Activated CD8-positive, alpha-beta memory T cell treated with anti-CD3 and anti-CD28 coated beads for 24 hours (primary cell): ENCODE results near the gene TSPAN9.

Experiments used
- DNase-seq: peaks from one replicate; pipeline ENCODE4 v3.0.0-alpha.2; 2020

Gene TSPAN9

DNA sequence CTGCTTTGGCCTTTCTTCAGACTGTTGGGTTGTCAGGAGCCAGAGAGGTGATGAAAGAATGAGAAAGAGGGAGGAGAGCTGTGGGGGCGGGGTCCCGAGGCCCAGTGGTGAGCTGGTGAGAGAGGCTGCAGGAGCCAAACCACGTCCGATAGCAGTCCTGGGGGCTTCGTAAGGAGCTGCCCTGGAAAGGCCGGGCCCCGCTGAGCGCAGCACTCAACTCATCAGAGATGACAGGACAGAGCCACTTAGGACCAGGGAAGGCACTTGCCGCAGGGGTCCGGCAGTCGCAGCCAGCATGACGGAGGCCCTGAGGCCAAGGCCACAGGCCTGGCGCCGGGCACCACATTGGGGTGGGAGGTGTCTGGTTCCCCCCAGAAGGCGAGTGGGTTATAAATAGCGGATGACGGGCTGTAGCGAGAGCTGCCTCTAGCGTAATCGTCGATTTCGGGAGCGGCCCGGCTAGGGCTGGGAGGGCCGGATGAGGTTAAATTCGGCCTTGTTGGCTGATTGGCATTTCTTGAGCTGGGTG, 179.0 kb downstream of the TSPAN9 start:
- DNase-seq: no peak

DNA sequence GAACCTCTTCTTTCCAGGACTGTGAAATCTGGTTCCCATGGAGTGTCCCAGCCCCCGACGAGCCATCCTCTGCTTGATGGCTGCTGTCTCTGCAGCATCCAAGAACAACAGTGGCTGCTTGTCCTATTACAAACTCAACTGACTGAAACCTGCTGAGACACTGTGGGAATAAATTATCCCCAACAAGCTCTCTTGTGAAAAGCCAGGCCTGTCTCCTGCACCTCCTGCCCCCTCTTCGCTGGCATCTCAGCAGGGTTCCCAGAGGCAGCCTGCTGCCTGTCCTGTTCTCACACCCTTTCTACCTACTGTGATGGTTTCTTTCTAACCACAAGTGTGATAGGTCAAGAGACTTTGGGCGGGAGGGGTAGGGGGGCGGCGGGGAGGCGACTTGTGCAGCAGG, 180.2 kb downstream of the TSPAN9 start:
- no peak for DNase-seq

GRCh38 chr12:3259973-3260372, 182.8 kb downstream of the TSPAN9 start:
- no peak for DNase-seq

GRCh38 chr12:3261782-3262359, 184.7 kb downstream of the TSPAN9 start:
- no peak for DNase-seq

GRCh38 chr12:3262470-3262869, 185.3 kb downstream of the TSPAN9 start:
- DNase-seq: no peak

GRCh38 chr12:3263282-3263681, 186.1 kb downstream of the TSPAN9 start:
- no peak for DNase-seq

- DNase-seq: no peak
These were observed 187.1 kb downstream of the TSPAN9 start for GRCh38 chr12:3263939-3264922.

- DNase-seq: no peak
These were observed 188.2 kb downstream of the TSPAN9 start for GRCh38 chr12:3265406-3265805.

DNA sequence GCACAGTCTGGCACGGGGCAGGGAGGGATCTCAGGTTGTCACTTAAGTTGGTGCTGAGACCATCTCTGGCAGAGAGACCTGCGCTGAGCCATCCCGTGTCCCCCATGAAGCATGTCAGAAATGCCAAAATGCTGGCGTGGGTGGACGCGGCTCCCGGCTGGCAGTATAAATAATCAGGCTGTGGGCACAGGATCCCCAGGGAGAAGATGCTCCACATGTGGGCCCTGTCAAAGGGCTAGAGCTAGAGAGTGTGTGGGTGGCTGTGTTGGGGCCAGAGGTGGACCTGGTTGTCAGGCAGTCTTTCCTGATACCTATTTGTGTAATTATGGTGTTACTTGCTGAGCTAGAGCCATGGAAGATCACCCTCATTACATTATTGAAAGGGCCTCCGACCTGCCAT, 189.5 kb downstream of the TSPAN9 start:
- DNase-seq: no peak

GRCh38 chr12:3267690-3268089, 190.5 kb downstream of the TSPAN9 start:
- DNase-seq: no peak

DNA sequence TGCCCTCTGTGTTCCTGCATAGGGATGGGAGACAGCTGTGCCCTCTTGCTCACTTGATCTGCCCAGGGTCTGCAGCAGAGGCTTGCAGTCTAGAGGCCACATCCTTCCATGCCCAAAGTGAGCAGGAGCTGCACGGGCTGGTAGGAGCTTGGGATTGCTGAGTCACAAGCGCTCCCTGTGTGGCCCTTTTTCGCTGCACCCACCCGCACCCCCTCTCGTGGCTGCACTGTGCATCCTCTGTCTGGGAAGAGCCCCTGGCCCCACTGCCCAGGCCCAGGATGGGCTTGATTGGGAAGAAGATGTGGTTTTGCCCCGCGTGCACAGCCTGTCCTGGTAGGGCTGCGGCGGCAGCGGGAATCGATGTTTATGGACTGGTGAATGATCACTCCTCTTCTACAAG, 192.4 kb downstream of the TSPAN9 start:
- DNase-seq: no peak

- no peak for DNase-seq
These were observed 194.0 kb downstream of the TSPAN9 start for GRCh38 chr12:3271146-3271545.

DNA sequence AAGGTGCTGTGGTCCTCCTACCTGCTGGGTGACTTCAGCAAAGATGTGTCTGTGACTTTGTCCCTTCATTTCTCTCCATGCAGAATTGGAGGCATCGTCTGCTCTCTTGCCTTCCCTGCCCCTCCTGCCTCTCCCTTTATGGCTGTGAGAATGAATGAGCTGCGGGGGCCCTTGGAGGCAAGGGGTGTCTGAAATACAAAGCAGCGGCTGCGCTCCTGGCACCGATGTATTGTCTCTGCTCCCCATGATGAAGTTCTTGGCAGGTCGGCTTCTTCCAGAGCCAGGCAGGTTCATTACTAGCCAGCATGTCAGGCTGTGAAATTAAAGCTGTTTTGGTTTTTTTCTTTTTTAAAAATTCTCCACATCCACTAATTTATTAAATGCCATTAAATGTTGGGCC, 194.5 kb downstream of the TSPAN9 start:
- no peak for DNase-seq

GRCh38 chr12:3272958-3273357, 195.8 kb downstream of the TSPAN9 start:
- no peak for DNase-seq

DNA sequence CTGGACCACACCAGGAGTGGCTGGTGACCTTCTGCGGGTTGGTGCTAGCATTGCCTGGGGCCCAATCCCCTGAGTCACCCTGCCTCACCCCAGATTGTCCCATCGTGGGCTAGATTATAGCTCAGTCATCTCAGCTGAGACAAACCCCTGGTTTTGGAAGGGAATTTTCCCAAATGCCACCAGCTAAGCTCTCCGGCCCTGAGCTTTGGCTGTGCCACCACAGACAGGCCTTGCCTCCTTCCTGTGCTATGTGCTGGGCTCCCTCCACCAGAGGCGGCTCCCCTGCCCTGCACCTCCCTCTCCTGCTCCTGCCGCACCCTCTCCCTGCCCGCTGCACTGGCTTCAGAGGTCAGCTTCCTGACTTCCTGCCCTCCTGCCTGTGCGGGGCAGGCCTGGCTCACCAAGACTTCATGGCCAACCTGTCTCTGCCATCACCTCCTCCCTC, 196.3 kb downstream of the TSPAN9 start:
- DNase-seq: no peak

GRCh38 chr12:3274664-3275063, 197.5 kb downstream of the TSPAN9 start:
- DNase-seq: no peak

DNA sequence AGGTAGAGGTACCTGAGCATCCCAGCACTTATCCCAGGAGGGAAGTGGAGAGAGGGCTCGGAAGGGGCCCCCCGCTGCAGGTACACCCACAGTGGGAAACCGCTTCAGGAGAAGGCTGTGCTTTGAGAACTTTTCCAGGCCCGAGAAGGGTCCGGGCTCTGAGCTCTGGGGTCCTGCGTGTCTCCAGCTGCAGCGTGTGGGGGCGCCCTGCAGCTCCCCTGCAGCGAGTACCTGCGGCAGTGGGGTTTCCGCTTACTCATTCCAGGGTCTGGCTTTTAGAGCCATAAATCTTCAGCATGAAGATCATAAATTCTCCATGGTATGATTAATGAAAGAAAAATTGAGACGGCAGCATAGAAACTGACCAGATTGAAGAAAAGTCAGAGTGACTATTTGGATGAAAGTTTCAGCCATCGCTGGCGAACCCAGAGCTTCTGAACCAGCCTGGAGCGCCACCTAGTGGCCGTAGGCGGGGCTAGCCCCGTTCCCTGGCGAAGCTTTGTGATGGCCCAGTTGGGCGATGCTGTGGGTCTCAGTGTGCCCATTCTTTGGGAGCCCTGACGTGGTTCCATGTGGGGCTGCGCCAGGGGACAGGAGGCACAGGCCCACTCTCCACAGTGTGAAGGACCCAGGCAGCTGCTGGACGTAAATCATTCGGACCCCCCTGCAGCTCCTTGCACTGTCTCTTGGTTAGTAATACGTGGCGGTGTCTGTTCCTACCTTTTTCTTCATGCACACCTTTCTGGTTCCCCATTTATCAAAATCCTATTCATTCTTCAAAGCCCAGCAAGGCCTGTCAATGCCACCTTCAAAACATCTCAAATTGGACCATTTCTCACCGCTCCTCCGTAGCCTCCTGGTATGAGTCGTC, 198.2 kb downstream of the TSPAN9 start:
- DNase-seq: peak; percentile 89

DNA sequence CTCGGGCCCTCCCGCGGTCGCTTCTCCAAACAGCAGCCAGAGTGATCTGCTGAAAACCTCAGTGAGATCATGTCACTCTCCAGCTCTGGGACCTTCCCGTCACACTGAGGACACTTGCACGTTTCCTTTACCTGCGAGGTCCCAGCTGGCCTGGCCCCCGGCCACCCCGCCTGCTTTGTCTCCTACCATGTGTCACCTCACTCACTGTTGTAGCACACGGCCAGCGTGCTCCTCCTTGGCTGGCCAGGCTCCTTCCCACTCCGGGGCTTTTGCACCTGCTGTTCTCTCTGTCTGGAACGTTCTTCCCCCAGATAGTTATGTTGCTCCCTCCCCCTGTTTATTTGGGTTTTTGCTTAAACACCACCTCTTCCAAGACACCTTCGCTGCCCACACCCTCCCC, 199.0 kb downstream of the TSPAN9 start:
- no peak for DNase-seq

DNA sequence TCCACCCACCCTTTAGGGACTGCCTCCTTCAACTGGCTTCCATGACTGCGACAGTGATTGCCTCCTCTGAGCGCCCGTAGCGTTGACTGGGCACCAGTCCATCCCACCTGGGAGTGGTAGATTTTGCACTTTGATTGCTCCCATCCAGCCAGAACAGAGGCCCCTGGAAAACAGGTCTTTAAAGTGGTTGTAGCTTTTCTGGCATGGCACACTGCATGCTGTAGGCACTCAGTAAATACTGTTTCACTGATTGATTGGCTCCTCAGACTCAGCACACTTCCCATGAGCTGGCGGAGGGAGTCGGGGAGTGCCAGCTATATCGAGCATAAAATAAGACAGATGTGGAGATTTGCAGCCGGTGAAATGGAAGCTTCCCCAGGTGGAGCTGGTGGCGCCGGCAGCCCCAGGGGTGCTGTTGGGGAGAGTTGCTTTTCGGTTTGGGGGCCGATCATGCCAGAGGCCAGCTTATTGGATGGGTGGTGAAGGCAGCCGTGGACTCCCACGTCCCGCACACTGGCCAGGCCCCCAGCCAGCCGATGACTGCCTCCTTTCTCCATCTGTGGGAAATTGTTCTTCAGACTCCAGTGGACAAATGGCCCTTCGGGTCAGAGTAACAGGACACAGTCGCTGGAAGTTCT, 200.2 kb downstream of the TSPAN9 start:
- DNase-seq: no peak

- no peak for DNase-seq
These were observed 201.7 kb downstream of the TSPAN9 start for GRCh38 chr12:3278681-3279414.

GRCh38 chr12:3279415-3279780, 202.2 kb downstream of the TSPAN9 start:
- no peak for DNase-seq

DNA sequence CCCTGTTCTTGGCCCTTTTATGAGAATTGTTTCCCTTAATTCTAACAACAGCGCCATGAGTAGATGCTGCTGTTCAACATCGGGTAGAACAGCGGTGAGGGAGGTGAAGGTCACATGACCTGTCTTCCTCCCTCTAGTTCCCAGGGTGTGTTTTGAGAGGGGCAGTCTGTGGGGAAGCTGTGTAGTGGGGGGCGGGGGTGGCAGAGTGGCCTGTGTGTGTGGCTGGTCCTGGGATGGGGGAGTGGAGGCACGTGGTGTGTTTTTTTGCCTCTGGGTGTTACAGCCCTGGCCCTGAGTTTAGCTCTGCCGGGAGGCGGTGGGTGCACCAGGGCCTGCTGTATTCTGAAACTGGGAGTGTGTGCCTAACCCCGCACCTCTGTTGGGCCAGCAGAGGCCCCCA, 202.7 kb downstream of the TSPAN9 start:
- DNase-seq: no peak
